Dermis microvascular lymphatic vessel endothelial cell (primary cell): ENCODE data around the gene CDCA8. TPM values are rescaled to one million over a fixed set of nuclear protein-coding genes. Genes with fewer than 3 reads are reported as not detected.

Experiments used
- DNase-seq, 2 donors: peaks; one replicate each; pipeline versions ENCODE4 v3.0.0 to v3.0.0-alpha.2; 2010; ENCODE audit warnings: low read depth in 2 of 2
- total RNA-seq: library from RNA; depleted of rRNA; stranded (reverse); fragments of >200 nt; gene quantifications from 2 replicates; pipeline ENCODE4 v1.2.1, GENCODE V29; 2014

Gene CDCA8
- 3.0 and 8.1 TPM in 2 replicates for total RNA-seq

DNA sequence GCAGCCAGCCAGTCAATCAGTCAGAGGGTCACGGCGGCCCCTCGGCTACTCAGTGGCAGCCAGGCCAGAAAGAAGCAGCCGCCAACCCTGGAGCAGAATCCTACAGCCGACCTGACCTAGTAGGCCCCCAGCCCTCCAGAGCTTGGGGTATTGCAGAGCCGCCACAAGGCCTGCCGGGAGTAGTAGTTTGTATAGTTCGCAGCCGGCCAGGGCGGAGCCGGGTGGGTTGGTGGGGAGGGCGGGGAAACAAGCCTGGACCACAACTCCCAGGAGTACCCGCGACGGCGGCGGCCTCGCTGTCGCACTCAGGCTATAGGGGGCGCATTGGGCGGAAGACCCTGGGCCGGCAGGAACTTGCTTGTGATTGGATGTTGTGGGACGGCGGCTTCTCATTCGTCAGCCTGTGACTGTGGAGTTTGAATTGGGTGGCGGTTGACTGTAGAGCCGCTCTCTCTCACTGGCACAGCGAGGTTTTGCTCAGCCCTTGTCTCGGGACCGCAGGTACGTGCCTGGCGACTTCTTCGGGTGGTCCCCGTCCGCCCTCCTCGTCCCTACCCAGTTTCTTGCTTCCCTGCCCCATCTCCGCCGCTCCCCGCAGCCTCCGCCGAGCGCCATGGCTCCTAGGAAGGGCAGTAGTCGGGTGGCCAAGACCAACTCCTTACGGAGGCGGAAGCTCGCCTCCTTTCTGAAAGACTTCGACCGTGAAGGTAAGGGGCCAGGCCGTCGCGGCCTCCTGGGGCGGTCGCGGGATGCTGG is at the start of gene CDCA8:
Gene CDCA8 (plus strand): TSS at position 439 of the 756 bp plus-strand sequence. CDS start 175 bp downstream, at position 614.
- peak; percentile 94 to 98 for DNase-seq

DNA sequence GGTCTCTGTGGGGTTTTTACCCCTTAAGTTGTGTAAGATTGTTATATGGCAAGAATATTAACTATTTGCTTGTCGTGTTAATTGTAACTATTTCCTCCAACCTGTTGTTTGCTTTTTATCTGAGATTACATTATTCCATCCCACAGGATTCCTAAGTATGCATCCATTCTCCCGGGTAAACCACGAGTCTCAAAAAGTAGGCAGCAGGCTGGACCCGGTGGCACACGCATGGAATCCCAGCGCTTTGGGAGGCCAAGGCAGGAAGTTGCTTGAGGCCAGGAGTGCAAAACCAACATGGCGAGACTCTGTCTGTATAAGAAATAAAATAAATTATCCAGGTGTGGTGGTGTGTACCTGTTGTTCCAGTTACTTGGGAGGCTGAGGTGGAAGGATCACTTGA is 45.0 kb upstream of the CDCA8 start:
- DNase-seq: no peak

DNA sequence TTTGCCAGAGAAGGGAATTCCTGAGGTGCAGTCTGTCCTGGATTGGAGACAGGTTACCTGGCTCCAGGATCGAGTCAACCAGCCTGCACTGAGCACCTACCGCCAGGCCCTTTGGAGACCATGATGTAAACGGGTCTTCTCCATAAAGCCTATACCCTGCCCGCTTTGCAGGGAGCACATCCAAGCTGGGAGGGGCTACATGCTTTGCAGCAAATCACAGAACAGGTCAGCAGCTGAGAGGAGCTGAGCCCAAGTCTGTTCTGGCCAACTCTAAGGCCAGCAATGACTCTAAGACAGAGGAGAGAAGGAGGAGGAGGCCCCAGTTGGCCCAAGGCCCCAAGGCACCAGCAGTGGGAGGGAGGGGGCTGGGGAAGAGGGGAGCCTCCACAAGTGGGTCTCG is 42.1 kb upstream of the CDCA8 start:
- no peak for DNase-seq

DNA sequence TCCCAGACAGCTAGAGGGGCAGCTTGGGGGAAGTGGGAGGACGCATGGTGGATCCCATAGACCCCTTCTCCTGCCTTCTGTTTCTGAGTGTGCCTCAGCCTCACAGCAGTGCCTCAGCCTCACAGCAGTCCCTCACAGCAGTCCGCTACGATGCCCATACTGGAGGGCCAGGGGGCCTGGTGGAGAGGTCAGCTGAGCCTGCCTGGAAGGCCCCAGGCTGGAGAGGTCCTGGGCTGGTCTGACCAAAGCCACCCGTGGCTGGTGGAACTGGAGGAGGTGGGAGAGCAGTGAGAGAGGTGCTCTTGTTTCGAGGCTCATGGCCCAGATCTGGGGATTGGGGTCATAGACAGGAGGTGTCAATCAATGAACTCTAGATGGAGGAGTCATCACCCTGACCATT is 41.6 kb upstream of the CDCA8 start:
- DNase-seq: no peak

DNA sequence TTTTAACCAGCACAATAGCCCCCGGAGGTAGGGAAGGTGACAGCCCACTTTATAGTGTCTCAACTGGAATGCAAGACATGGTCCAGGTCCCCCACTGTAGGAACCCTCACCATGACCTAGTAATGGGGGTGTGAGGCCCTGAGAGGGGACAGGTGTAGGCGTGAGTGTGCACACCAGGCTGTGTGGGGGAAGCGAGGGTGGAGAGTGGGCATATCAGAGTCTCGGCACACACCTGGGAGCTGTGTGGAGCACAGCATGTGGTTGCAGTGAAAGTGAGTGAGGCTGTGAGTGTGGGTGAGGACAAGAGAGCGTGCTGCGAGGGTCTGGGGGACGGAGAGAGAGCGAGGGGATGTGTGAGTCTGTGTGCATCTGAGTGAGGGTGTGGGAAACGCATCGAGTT is 40.5 kb upstream of the CDCA8 start:
- no peak for DNase-seq

DNA sequence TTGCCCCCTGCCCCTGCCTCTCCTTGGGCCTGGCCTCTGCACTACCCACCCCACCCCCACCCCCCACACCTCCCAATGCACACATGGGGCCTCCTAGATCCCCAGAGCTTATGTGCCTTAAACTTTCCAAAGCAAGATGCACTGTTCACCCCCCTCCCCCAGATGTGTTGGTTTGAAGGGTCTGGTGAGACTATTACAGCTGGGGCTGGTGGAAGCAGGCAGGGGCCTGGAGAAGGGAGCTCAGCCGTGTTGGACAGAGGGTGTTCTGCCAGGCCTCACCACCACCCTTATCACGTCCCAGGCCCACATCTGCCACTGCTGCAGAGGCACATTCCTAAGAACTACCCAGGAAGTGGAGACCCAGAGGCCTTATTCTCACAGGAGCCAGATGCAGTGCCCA is 39.3 kb upstream of the CDCA8 start:
- DNase-seq: no peak

DNA sequence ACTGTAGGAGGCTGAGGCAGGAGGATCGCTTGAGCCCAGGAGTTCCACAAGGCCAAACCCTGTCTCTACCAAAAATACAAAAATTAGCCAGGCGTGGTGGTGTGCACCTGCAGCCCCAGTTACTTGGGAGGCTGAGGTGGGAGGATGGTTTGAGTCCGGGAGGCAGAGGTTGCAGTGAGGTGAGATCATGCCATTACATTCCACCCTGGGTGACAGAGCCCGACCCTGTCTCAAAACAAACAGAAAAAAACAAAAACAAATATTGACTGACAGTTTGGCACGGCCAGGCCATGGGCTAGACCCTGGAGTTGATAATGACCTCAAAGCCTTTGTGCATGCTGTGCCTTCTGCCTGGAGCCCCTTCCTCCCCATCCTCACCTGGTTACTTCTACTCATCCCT is 38.4 kb upstream of the CDCA8 start:
- no peak for DNase-seq

DNA sequence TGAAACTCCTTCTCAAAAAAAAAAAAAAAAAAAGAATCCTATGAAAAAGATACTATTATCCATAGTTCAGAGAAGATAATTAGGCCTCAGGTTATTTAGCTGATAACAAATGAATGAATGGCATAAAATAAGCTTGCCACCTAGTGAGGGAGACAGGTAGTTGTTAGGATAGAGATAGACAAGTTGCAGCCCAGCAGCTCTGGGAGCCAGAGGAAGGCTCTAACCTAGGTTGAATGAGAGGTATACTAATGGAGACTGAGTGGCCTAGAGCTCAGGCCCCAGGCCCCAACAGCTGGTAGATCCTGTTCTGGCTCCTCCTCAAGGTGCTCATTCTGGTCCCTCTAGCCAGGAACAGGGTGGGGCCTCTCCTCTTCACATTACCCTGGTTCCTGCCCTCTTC is 37.0 kb upstream of the CDCA8 start:
- no peak for DNase-seq

DNA sequence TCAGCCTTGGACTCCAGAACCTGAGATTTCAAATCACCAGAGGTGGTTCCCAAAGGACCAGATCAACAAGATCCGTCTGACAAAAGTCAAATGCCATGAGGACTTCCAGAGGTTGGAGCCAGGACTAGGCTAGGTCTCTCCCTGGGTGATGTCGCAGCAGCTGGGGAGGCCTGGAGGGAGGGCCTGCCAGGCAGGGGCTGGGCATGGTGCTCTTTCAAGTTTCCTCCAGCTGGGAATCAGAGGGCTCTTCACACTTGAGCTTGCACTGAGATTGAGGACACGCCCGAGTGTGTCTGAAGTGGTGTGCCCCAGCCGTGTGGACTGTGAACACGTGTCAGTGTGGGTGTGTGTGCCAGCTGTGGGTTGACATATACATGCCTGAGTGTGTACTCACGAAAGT is 36.3 kb upstream of the CDCA8 start:
- no peak for DNase-seq

DNA sequence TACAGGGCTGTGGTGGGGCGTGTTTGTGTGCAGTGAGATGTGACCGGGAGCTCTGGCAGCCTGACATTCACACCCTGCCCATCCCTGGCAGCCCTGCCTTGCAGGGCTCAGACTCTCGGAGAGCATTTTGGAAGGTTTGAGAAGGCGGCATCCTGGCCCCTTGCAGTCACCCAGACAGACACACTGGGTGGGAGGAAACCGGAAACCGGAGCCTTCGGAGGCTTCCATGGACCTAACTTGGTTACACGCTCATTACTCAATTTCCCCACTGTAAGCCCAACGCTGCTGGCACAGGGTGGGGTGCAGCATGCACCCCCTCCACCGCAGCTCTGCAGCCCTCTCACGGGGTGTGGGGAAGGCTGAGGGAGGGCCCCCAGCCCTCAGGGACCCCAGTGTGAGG is 35.4 kb upstream of the CDCA8 start:
- no peak for DNase-seq

DNA sequence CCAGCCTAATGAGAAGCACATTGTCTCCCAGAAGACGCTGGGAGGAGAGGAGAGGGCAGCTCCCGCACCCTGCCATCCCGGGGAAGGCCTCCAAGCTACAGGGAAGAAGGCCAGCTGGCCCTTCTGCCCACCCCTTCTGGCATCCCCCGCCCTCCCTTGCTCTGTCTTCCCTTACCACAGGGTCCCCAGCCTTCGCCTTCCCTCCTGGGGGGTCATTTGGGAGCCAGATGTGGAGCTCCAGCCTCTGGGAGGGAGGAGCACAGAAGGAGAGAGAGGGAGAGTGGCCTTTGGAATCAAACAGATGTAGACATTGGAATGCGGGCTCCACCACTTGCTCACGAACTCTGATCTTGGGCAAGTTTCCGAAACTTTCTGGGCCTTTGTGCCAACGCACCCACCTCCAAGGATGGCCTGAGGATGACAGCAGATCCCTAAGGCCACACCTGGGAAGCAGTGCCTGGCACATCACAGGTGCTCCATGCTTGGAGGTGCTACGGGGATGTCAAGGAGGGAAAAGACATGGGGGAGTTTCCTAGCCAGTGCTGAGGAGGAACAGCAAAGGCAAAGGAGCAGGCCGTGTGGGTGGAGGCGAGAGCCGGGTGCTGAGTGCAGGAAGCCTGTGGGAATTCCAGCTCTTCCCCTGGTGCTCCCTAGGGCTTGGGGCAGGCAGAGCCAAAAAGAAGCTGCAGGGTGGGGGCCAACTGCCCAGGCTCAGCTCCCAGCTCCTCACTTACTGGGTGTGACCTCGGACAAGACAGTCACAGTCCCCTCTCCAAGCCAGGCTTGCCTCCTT is 34.5 kb upstream of the CDCA8 start:
- no peak for DNase-seq

DNA sequence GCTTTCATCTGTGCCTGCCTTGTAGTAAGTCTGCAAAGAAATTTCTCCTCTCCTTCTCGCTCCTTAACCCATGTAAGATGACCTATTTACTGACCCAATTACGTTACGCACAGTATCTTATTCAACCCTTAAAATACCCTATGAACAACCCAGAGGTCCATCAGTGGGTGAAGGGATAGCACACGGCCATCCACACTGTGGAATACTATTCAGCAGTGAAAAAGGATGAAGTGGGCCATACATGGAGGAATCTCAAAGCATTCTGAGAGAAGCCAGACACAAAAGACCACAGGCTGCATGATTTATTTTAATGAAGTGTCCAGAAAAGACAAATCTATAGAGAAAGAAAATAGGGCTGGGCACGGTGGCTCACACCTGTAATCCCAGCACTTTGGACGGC is 33.8 kb upstream of the CDCA8 start:
- DNase-seq: no peak

DNA sequence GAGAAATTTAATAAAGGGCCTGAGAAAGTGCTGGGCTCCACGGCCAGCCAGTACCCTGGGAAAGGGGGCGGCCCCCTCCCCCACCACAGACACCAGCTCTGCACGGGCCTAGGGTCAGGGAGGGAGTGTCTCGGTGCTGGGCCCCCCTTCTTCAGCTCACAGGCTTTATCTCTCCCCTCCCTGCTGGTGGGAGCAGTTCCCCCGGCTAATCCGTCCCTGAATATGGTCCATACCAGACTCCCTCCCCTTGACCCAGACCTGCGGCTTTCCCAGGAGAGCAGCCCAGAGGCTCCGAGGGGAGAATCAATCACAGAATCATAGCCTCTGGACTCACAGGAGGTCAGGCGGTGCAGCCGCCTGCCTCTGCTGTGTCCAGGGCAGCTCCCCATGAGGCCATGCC is 31.7 kb upstream of the CDCA8 start:
- DNase-seq: no peak

DNA sequence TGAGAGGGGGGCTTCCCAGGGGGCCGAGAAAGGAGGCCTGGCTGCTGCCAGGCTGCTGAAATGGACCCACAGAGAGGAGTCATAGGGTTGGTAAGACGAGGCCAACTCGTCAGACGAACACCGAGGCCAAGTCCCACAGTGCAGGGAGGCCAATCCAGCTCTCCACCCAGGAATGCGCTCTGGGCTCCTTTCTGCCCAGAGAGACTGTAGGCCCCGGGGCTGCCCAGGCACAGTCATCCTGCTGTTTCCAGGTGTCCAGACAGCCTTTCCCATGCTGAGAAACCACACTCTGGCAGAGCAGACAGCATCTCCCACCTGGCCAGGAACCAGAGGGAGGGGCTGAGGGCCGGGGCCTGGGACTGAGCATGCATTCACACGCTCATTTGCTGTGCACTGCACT is 30.9 kb upstream of the CDCA8 start:
- DNase-seq: no peak

DNA sequence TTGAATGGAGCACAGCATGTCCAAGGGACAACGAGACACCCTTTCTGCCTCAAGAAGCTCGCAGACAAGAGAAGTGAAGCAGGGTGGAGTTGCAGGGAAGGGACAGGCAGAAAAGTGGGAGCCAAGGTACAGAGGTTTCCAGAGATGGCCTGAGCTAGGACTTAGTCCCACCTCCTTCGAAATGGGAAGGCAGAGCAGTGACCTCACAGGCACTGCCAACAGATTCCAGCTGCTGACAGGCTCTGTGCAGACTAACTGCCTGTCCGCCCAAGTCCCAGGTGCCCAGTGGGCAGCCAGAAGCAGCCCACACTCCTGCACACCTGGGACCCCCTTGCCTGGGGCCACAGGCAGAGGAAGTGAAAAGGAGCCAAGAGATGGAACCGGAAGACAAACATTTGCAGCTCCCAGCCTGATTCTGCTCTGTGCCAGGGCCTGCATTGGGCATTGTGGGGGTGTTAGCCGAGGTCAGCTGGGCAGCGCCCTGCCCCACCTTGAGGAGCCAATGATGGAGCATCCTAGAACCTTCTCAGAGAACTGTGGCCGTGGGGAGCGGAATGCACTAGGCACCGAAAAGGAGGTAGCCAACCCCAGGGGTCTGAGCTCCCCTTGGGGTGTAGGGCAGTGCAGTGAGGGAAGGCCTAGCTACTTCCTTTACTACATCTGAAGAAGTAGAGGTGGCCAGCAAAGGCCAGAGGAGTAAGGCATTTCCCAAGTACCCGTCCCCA is 30.1 kb upstream of the CDCA8 start:
- DNase-seq: no peak

DNA sequence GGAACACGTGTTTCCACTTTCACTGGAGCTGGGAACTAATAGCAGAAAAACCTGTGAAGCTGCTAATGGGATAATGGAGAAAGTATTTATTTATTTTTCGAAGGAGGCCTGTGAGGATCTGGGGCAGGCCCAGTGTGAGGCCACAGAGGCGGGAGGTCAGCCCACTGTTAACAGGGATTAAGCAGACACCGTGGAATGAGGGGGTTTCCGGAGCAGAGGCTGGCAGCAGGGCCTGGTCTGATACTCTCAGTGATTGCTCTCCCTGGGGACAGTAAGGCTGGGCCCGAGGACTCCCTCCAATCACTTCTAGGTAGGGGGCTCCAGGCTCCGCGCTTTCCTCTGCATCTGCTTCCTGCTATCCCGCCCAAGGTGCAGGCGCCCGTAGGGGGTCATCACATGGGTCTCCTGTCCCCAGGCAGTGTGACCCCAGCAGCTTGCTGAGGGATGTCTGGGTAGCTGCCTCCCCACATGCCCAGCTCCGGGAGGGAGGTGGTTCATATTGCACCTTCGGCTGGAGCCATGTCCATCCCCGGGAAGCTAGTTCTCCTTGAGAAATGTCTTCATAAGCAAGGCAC is 28.8 kb upstream of the CDCA8 start:
- no peak for DNase-seq

DNA sequence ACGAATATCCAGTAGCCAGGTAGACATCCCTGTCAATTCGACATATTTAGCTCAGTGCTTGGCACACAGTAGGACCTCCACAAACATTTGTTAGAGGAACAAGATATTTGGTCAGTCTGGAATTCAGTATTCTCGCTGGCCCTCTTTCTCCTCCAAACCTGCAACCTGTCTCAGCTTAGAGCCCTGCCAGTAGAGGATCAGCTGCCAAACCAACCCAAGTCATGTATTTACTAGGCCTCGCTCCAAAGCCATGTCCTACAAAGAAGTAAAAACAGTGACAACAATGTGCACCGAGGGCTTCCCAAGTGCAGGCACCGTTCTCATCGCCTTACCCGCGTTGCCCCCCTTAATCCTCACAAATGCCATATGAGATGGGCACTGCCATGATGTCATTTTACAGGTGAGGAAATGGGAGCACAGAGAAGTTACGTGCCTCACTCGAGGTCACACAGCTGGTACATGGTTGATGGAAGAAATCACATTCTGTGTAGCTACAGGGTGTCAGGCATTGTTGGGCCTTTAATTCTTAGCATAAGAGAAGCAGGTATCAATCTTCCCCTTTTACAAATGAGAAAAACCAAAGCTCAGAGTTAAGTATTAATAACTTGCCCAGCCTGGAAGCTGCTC is 26.0 kb upstream of the CDCA8 start:
- DNase-seq: no peak

DNA sequence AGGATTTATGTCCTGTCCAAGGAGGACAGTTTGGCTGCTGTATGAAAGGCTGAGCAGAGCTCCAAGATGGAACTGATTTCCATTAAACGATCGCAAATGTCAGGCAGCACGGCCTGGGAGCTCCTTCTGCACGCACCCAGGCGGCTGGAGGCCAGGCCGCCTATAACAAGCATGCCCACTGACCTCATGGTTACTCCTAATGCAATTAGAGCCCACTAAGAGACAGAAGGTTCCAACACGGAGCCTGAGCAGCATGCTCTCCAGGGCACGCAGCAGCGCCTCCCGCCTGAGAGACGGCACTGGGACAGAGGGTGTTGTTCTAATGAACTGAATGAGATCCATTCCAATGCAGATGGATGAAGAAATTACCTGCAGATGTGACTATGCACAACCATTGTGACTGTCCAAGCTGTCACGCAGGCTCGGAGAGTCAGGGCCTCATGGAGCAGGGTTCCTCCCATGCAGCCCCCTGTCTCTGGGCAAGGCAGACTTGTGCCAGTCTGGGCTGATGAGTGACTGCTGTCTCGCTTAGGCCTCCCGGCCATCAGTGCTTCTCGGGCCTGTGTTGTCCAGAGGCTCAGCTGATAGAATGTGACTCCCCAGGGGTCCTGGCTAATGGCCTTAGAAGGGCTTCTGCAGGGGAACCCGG is 25.2 kb upstream of the CDCA8 start:
- DNase-seq: no peak

DNA sequence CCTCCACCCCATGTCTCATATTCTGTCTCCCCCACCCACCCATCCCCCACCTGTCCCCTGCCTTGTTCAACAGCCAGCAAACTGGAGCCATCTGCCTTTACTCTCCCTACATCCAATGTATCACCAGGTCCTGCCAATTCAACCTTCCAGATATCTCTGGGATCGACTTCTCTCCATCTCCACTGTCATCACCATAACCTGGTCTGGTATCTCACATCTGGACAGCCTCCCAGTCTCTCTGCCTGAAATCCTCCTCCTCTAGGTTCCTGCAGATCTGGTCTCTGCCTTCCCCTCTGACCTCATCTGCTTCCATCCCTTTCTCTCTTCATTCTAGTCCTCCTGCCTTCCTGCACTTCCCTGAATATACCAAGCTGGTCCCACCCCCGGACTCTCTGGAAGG is 22.2 kb upstream of the CDCA8 start:
- no peak for DNase-seq

DNA sequence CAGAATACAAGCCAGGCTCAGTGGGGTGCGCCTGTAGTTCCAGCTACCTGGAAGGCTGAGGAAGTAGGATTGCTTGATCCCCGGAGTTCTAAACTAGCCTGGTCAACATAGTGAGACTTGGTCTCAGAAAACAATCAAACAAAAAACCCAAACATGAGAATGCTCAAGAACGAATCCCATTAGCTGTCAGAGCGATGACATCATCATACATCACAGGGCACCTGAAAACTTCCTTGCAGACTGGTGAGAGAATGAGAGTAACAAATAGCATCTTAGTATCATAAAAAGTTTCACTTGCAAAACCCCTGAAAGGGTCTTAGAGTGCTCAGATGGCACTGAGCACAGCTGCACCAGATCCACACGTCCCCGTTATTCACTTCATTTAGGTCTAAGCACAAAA is 21.1 kb upstream of the CDCA8 start:
- DNase-seq: no peak
